Panc1 (cell line): Measurements from ENCODE around the gene SMYD4. TPM values are rescaled to one million over a fixed set of nuclear protein-coding genes. Genes with fewer than 3 reads are reported as not detected.

Experiments used
- ATAC-seq: fragments of 200-7000 bp; cut with Tn5 transposase; 2 replicates; pipeline ENCODE4 v1.9.1; 2020; ENCODE audit warnings: mild to moderate bottlenecking, moderate library complexity
- BruUV-seq: library from RNA; stranded (reverse); fragments of 400-500 nt; replicated peaks from 2 replicates; lab custom pipeline; 2021; lab: Mats Ljungman, UMichigan
- CTCF ChIA-PET: fragments of 300-600 bp; sonication (Branson Sonifier 250); formaldehyde crosslinking; loops from one replicate; lab custom pipeline; 2022; ENCODE audit warnings: antibody characterized with exemption; lab: Charles Lee
- POLR2A ChIA-PET: fragments of 300-600 bp; sonication (Branson Sonifier 250); formaldehyde crosslinking; loops from one replicate; lab custom pipeline; 2022; ENCODE audit warnings: antibody characterized with exemption; lab: Charles Lee
- DNase-seq: peaks from one replicate; pipeline ENCODE4 v3.0.0-alpha.2; 2010; ENCODE audit warnings: low read depth, low spot score
- H3K27ac ChIP-seq: 2 replicates; pipeline ENCODE4 v1.5.1; 2011; ENCODE audit warnings: mild to moderate bottlenecking, low read length, inconsistent platforms
- H3K27me3 ChIP-seq: fragments of 200-500 bp; sonication (Bioruptor generic); 2 replicates; pipeline ENCODE4 v1.6.0; 2014; ENCODE audit warnings: low read length, inconsistent platforms; ENCODE audit not compliant: control insufficient read depth, insufficient read depth
- H3K36me3 ChIP-seq: fragments of 200-500 bp; sonication (Bioruptor generic); 2 replicates; pipeline ENCODE4 v1.5.1; 2014; ENCODE audit warnings: inconsistent platforms, mild to moderate bottlenecking, low read length, moderate library complexity; ENCODE audit not compliant: control insufficient read depth, insufficient read depth
- H3K4me1 ChIP-seq: 2 replicates; pipeline ENCODE4 v1.5.1; 2011; ENCODE audit warnings: inconsistent platforms, mild to moderate bottlenecking, low read length, moderate library complexity; ENCODE audit not compliant: control insufficient read depth, insufficient read depth
- H3K4me3 ChIP-seq, 2 experiments: 2 replicates each; pipeline ENCODE4 v1.5.1; 2011 to 2012; ENCODE audit warnings: low read depth in 2 of 2, low read length in 2 of 2, mild to moderate bottlenecking in 2 of 2, inconsistent platforms in 1 of 2, moderate library complexity in 1 of 2
- H3K9me3 ChIP-seq: fragments of 200-500 bp; sonication (Bioruptor generic); 2 replicates; pipeline ENCODE4 v1.5.1; 2014; ENCODE audit warnings: low read depth, mild to moderate bottlenecking, inconsistent platforms, low read length, moderate library complexity; ENCODE audit not compliant: control insufficient read depth, insufficient read depth
- CTCF ChIP-seq: fragments of 450-650 bp; IDR thresholded peaks from 2 replicates; pipeline ENCODE4 v1.5.1; 2017; ENCODE audit warnings: mild to moderate bottlenecking
- POLR2AphosphoS5 ChIP-seq: IDR thresholded peaks from 2 replicates; pipeline ENCODE4 v1.6.1; 2012; ENCODE audit warnings: mild to moderate bottlenecking, low read depth, low read length, moderate library complexity
- REST ChIP-seq, 2 experiments: IDR thresholded peaks; 2 replicates each; pipeline ENCODE4 v1.6.1; 2011 to 2012; ENCODE audit warnings: low read depth in 2 of 2, control low read depth in 1 of 2, low read length in 1 of 2, mild to moderate bottlenecking in 1 of 2, moderate library complexity in 1 of 2; ENCODE audit not compliant: insufficient read depth in 1 of 2
- SIN3A ChIP-seq: IDR thresholded peaks from 2 replicates; pipeline ENCODE4 v1.6.1; 2012; ENCODE audit warnings: low read depth, mild to moderate bottlenecking, low read length, moderate library complexity, borderline replicate concordance; ENCODE audit not compliant: insufficient read depth
- TCF7L2 ChIP-seq: IDR thresholded peaks from 2 replicates; pipeline ENCODE4 v1.6.1; 2011; ENCODE audit warnings: mild to moderate bottlenecking, low read depth, low read length, inconsistent platforms
- in situ Hi-C: cut with HindIII; loops from 2 replicates; pipeline ENCODE4 v1.10.0; 2016; ENCODE audit warnings: low sequenced_read_pairs, low pct_unique_long_range_greater_than_20kb
- intact Hi-C: fragments of 100-400 bp; cut with micrococcal nuclease; formaldehyde crosslinking; loops from one replicate; pipeline ENCODE4 v1.10.0; 2022; ENCODE audit not compliant: unreplicated experiment
- total RNA-seq: library from RNA; stranded (reverse); gene quantifications from one replicate; pipeline ENCODE4 v1.2.1, GENCODE V29; 2021; ENCODE audit not compliant: unreplicated experiment

Gene SMYD4
- total RNA-seq, 1 experiment from 2014 or later, result 17.1 TPM

GRCh38 chr17:1839516-1839915, 9.8 kb upstream of the SMYD4 start:
- H3K27ac ChIP-seq, result no peak overlapping the region
- CTCF ChIA-PET, result interaction anchor here (0.6 kb wide), 1 partner anchor 56 kb away, joined by 4 read pairs; no protein-coding TSS in a partner anchor
- H3K9me3 ChIP-seq, result no peaks in the 10 kb centered on the region
- H3K27me3 ChIP-seq, result no peaks in the 10 kb centered on the region
- no peak for ATAC-seq
- TF ChIP-seq POLR2AphosphoS5 (no peak), SIN3A (no peak), TCF7L2 (no peak), CTCF (no peak), REST (IDR thresholded peaks at IDR 0.05; ENCODE audit: insufficient read depth in 1 of 2, low read depth in 2 of 2, low read length in 1 of 2) (no peak)
- intact Hi-C loops, result no loop called here
- BruUV-seq, result no TSS peak
- no peak overlapping the region for H3K4me3 ChIP-seq
- H3K4me1 ChIP-seq, result no peaks in the 10 kb centered on the region
- peaks cover 11% of the 10 kb centered on the region; the same call in 1 of the 2 replicates for H3K36me3 ChIP-seq
- DNase-seq, result no peak
- in situ Hi-C loops, result no loop called here
- POLR2A ChIA-PET, result interaction anchor here (0.6 kb wide), 1 partner anchor 123 kb away, joined by 8 read pairs; no protein-coding TSS in a partner anchor

GRCh38 chr17:1834380-1835149, 4.9 kb upstream of the SMYD4 start:
- in situ Hi-C loops, result no loop called here
- BruUV-seq, result no TSS peak
- Histone ChIP-seq H3K36me3 (no peaks in the 10 kb centered on the region; the same call in 1 of the 2 replicates), H3K27ac (no peak overlapping the region), H3K9me3 (no peaks in the 10 kb centered on the region), H3K4me3 (no peak overlapping the region), H3K4me1 (peaks cover 4% of the 10 kb centered on the region; the same call in 1 of the 2 replicates), H3K27me3 (no peaks in the 10 kb centered on the region)
- no peak for ATAC-seq
- TF ChIP-seq POLR2AphosphoS5, result no peak
- TF ChIP-seq CTCF, result no peak
- TF ChIP-seq TCF7L2, result no peak
- no peak for TF ChIP-seq SIN3A
- no peak for TF ChIP-seq REST (IDR thresholded peaks at IDR 0.05; ENCODE audit: insufficient read depth in 1 of 2, low read depth in 2 of 2, low read length in 1 of 2)
- POLR2A ChIA-PET, result interaction anchor here (0.7 kb wide), 1 partner anchor 118 kb away, joined by 7 read pairs; no protein-coding TSS in a partner anchor
- CTCF ChIA-PET, result interaction anchor here (0.7 kb wide), 1 partner anchor 114 kb away, joined by 3 read pairs; no protein-coding TSS in a partner anchor
- intact Hi-C loops, result no loop called here
- no peak for DNase-seq
